GM19438 (cell line): Measurements from ENCODE around the gene BNIP2.
"Not testable (repeated sequence)": the region's sequence is repeated elsewhere in the genome, so short reads cannot be mapped to it uniquely, and the experiment has no call there.

Source experiments
- ATAC-seq: cut with Tn5 transposase; IDR thresholded peaks from one replicate; pipeline ENCODE4 v1.9.1; 2021; ENCODE audit warnings: low read depth; ENCODE audit not compliant: unreplicated experiment

The BNIP2 gene

GRCh38 chr15:59644756-59645155, 44.4 kb downstream of the BNIP2 start:
- ATAC-seq: no peak

GRCh38 chr15:59642351-59642750, 46.8 kb downstream of the BNIP2 start:
- ATAC-seq: no peak

GRCh38 chr15:59637507-59637906, 51.6 kb downstream of the BNIP2 start:
- not testable (repeated sequence) for ATAC-seq

GRCh38 chr15:59636184-59636583, 52.9 kb downstream of the BNIP2 start:
- no peak for ATAC-seq

- no peak for ATAC-seq
Measured at GRCh38 chr15:59632714-59633113, 56.4 kb downstream of the BNIP2 start.

GRCh38 chr15:59622289-59622688, 66.8 kb downstream of the BNIP2 start:
- no peak for ATAC-seq

GRCh38 chr15:59618406-59618805, 70.7 kb downstream of the BNIP2 start:
- ATAC-seq: no peak

GRCh38 chr15:59616379-59616778, 72.7 kb downstream of the BNIP2 start:
- no peak for ATAC-seq

- no peak for ATAC-seq
Measured at GRCh38 chr15:59615661-59616060, 73.5 kb downstream of the BNIP2 start.

GRCh38 chr15:59614153-59614552, 75.0 kb downstream of the BNIP2 start:
- ATAC-seq: no peak

- ATAC-seq: no peak
Measured at GRCh38 chr15:59611276-59612260, 77.6 kb downstream of the BNIP2 start, which contains the start of gene GCNT3. TSS of gene GCNT3 (plus strand) at chr15:59611783. CDS start at chr15:59618239, 6,456 bp downstream.

- ATAC-seq: no peak
Measured at GRCh38 chr15:59609730-59610712, 79.1 kb downstream of the BNIP2 start.
